NCI-H2171 (cell line): ENCODE results near the gene TGFBI.
"Not testable (repeated sequence)": the region's sequence is repeated elsewhere in the genome, so short reads cannot be mapped to it uniquely, and the experiment has no call there.

Experiments used
- DNase-seq: peaks from one replicate; lab custom pipeline; 2025; lab: John Stamatoyannopoulos, UW

Gene TGFBI

GRCh38 chr5:136027311-136027710, 1.5 kb upstream of the TGFBI start:
- DNase-seq = no peak

DNA sequence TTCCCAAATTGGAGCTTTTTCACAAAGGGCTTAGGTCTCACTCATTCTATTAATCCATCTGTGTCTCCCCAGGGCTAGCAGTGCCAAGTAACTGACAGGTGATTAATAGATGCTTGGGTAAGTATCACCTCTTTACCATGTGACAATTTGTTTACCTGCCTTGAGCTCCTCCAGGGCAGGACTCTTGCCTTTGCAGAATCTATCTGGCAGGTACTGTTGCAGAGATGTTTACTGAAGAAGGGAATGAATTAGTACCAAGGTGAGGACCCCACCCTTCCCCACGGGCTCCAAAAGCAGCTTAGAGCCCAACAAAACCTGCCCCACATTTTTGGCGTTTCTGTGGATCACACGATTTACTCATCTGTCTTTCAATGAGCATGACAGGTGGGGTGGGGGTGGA, 698 bp upstream of the TGFBI start:
- DNase-seq = no peak

DNA sequence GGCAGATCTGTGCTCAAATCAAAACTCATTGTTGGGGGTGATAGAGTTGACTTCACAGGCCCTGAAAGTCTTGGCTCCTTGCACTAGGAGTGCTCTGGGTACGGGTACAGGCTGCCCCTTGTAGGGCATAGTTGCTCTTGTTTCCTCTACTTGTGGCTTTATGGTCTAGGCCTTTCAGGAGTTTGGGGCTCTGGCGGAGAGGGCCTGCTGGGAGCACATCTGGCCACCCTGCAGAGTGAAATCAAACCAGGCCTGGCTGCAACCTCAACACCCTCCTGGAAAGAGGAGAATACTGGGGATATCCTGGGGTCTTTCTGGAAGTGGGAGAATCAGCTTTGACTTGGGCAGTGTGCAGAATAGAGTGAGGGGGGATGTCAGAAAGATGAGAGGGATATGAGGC, 1.5 kb downstream of the TGFBI start:
- DNase-seq = no peak

DNA sequence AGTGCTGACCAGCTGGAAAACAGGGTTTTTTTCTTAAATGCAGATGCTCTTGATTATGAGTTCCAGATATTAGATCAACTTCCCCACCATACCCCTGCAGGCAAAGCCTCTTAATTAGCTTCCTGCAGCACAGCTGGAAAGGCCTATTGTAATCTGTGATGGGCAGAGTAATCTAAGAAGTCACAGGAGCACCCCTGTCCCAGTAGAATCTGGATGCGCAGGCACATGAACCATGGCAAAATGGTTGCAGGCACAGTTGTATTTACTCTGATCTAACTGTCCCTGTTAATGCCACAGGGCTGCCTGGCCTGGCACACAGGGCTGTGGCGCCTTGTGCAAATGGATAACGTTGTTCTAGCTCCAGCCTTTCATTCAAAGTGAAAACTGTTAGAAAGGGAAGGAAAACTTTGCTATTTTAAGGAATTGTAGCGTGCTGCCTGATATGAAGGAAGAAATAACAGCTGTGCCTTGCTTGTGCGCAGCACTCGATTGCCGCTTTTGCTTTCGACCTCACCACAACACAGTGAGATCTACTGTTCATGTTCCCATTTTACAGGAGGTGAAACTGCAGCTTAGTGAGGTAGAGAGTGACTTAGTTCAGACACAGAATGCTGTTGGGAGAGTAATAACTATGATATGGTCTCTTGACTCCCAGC, 2.3 kb downstream of the TGFBI start:
- no peak for DNase-seq

DNA sequence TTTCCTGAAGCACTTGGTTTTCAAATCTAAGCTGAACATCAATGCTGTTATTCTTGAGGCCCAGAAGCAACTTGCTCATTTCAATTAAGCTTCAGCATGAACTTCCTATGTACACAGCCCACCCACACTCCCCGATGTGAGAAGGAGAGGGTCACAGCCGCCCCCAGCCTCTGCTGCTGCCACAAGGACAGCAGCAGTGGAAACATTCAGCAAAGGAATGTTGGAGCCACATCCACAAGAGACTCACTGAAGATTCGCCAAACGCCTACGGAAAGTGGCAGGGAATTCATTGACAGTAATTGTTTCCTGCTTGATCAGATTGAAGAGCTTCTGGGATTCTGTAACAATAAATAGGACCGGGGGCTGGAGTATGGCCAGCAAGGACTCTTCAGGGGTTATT, 2.9 kb downstream of the TGFBI start:
- DNase-seq = no peak

- DNase-seq = no peak
Observed at GRCh38 chr5:136032564-136032963, 3.8 kb downstream of the TGFBI start.

DNA sequence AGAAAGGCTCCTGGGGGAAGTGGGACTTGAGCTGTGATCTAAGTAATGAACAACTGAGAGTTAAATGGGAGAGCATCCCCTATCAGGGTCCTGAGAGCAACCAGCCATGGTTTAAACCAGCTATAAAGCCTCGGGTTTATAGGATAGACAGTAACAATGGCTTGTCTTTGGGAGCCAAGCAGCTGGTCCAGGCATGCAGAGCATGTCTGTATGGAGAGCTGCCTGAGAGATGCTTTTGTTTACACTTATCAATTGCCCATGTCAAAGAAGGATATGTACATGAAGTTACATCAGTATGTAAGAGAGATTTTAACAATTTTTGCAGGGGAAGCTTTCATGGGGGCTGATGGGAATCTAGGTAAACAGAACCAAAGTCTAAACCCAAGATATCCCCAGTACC, 4.4 kb downstream of the TGFBI start:
- DNase-seq = no peak

- DNase-seq = peak; percentile 5
Observed at GRCh38 chr5:136033848-136034247, 5.1 kb downstream of the TGFBI start.

- DNase-seq = peak; percentile 36
Observed at GRCh38 chr5:136034492-136034891, 5.7 kb downstream of the TGFBI start.

- DNase-seq = no peak
Observed at GRCh38 chr5:136034984-136035383, 6.2 kb downstream of the TGFBI start.

GRCh38 chr5:136035837-136036236, 7.0 kb downstream of the TGFBI start:
- DNase-seq = no peak

- no peak for DNase-seq
Observed at GRCh38 chr5:136036293-136036911, 7.6 kb downstream of the TGFBI start.

- no peak for DNase-seq
Observed at GRCh38 chr5:136037001-136037705, 8.4 kb downstream of the TGFBI start.

DNA sequence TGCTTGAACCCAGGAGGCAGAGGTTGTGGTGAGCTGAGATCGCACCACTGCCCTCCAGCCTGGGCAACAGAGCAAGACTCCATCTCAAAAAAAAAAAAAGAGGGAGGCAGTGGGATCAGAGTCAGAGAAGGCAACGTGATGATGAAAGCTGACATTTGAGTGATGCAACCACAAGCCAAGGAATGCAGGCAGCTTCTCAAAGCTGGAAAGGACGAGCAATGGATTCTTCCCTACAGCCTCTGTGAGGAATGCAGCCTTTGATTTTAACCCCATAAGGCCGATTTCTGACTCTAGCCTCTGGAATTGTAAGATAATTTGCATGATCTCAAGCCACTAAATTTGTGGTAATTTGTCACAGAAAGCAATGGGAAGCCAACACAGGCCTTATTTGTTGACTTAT, 9.8 kb downstream of the TGFBI start:
- no peak for DNase-seq

GRCh38 chr5:136039202-136039601, 10.4 kb downstream of the TGFBI start:
- no peak for DNase-seq

- DNase-seq = no peak
Observed at GRCh38 chr5:136040746-136041415, 12.1 kb downstream of the TGFBI start.

DNA sequence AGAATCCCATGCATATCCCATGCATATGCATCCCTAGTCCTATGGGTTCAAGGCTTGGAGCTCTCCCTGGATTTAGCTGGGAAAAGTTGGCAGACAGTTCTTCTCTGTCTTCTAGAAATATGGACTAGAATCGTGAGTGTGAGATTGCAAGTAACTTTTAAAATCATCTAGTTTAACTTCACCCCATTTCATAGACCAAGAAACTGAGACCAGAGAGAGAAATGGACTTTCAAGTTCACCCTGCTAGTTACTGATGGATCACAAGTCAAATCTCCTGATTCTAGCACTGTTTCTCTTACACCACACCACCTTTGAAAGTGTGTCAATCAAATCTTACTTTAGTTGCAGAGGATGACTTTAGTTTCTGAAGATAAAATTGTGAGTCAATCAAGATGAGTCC, 13.4 kb downstream of the TGFBI start:
- no peak for DNase-seq

GRCh38 chr5:136042665-136043121, 13.9 kb downstream of the TGFBI start:
- no peak for DNase-seq

- DNase-seq = no peak
Observed at GRCh38 chr5:136043551-136043950, 14.8 kb downstream of the TGFBI start.

DNA sequence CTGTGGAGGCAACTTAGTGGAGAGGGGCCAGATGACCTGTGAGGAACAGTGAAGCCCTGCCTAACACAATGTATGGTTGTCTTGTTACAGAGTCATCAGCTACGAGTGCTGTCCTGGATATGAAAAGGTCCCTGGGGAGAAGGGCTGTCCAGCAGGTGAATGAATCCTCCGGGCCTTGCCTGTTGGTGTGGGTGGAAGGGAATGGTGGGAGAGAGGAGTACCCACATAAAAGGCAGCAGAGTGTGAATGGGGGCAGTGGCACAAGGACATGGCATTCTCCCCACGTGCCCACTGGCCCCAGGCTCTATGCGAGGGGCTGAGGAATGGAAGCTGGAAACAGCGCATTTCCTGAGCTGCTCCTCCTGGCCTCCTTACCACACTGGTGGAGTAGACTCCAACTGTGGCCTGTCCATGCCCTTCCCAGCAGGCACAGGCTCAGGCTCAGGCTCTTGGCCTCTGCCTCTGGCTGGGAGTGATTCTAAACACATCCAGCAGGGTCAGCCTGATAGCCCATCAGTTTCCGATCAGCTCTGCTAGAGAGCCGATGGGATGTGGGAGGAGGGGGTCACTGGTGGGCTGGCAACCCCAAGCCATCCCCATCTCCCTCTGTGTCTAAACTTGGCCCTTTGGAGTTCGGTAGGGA, 15.3 kb downstream of the TGFBI start:
- DNase-seq = no peak

DNA sequence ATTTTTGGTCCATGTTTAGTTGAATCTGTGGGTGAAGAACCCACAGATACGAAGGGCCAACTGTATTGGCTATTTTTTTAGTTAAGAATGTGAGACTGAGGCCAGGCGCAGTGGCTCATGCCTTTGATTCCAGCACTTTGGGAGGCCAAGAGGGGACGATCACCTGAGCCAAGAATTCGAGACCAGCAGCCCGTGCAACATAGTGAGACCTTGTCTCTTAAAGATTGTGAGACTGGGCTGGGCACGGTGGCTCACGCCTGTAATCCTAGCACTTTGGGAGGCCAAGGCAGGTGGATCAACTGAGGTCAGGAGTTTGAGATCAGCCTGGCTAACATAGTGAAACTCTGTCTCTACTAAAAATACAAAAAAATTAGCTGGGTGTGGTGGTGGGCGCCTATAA, 16.2 kb downstream of the TGFBI start:
- not testable (repeated sequence) for DNase-seq

DNA sequence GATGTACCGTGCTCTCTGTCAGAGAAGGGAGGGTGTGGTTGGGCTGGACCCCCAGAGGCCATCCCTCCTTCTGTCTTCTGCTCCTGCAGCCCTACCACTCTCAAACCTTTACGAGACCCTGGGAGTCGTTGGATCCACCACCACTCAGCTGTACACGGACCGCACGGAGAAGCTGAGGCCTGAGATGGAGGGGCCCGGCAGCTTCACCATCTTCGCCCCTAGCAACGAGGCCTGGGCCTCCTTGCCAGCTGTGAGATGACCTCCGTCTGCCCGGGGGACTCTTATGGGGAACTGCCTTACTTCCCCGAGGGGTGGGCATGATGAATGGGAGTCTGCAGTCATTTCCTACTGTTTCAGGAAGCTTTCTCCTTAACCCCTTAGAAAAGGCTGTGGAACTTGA, 17.5 kb downstream of the TGFBI start:
- no peak for DNase-seq
